ENCODE measurements around the gene ICAM1. TPM values are rescaled to one million over a fixed set of nuclear protein-coding genes. Genes with fewer than 3 reads are reported as not detected.
A peak's percentile ranks its signal among the peaks of the same experiment; 100 is the strongest.
"Not testable (repeated sequence)": the region's sequence is repeated elsewhere in the genome, so short reads cannot be mapped to it uniquely, and the experiment has no call there.

The ICAM1 gene
- total and polyA plus RNA-seq, 5 experiments from 2014 or later, result 1.2 to 3.9 (median 2.0) TPM

DNA sequence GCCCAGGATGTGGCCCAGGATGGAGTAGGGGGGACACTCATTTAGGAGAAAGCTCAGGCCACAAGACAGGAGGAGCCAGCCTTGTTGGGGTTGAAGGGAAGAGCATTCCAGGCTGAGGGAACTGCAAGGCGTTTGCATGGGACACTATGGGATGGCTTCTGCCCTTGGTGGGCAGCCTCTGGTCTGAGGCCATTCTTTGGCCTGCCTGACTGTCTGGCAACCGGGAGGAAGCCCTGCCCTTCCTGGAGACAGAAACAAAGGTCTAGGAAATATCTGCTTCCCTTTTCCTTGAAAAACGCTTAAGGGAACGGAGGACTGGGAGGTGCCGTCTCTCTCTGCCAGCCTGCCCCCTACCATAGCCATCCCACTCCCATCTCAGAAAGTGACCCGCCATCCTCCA lies 2.8 kb upstream of the ICAM1 start:
- POLR2A ChIA-PET, result interaction anchor here (3.8 kb wide), 1 partner anchor 119 kb away, joined by 52 read pairs; no protein-coding TSS in a partner anchor
- no peaks in the 10 kb centered on the region for H3K36me3 Mint-ChIP-seq
- H3K4me1 Mint-ChIP-seq, result peaks cover 4 to 26% (median 24%) of the 10 kb centered on the region in 4 donors
- H3K27ac Mint-ChIP-seq, result peak overlapping the region in 1 of 10 donors; percentile 9
- no peak for DNase-seq
- H3K27me3 Mint-ChIP-seq, result no peaks in the 10 kb centered on the region
- no peak overlapping the region for H3K4me3 Mint-ChIP-seq
- ATAC-seq, result no peak
- no peaks in the 10 kb centered on the region for H3K9me3 Mint-ChIP-seq

- H3K36me3 Mint-ChIP-seq, result peaks cover 0 to 2% (median 0%) of the 10 kb centered on the region in 3 donors
- peak overlapping the region; percentile 76 to 88 (median 84) for H3K4me3 Mint-ChIP-seq
- no peaks in the 10 kb centered on the region for H3K27me3 Mint-ChIP-seq
- ATAC-seq, result peak; percentile 75 to 76
- peaks cover 4 to 30% (median 25%) of the 10 kb centered on the region in 4 donors for H3K4me1 Mint-ChIP-seq
- H3K27ac Mint-ChIP-seq, result peak overlapping the region; percentile 72 to 92 (median 88)
- POLR2A ChIA-PET, result interaction anchor here (0.6 to 3.8 kb wide), 11 partner anchors 10 to 134 kb away, joined by 3 to 52 read pairs (median 6); partner anchors contain the start of genes CDC37, ICAM5, RAVER1 and TYK2
- H3K9me3 Mint-ChIP-seq, result no peaks in the 10 kb centered on the region
- peak; percentile 73 to 91 (median 85) for DNase-seq
These were observed 1.4 kb upstream of the ICAM1 start for GRCh38 chr19:10269333-10270179.

- Mint-ChIP-seq H3K4me1 (peaks cover 6 to 30% (median 25%) of the 10 kb centered on the region in 4 donors), H3K36me3 (peaks cover 0 to 8% (median 0%) of the 10 kb centered on the region in 3 donors), H3K27me3 (no peaks in the 10 kb centered on the region), H3K4me3 (peak overlapping the region; percentile 76 to 88 (median 84)), H3K9me3 (no peaks in the 10 kb centered on the region), H3K27ac (peak overlapping the region; percentile 60 to 92 (median 88))
- ATAC-seq (peak; percentile 56 to 59), DNase-seq (peak in 8 of 10 donors; percentile 40 to 80 (median 56))
- POLR2A ChIA-PET, result interaction anchor here (0.7 to 3.8 kb wide), 15 partner anchors 10 to 135 kb away, joined by 3 to 52 read pairs (median 5); partner anchors contain the start of genes CDC37, ICAM5, MRPL4 and RAVER1
These were observed 722 bp upstream of the ICAM1 start for GRCh38 chr19:10270180-10270615.

DNA sequence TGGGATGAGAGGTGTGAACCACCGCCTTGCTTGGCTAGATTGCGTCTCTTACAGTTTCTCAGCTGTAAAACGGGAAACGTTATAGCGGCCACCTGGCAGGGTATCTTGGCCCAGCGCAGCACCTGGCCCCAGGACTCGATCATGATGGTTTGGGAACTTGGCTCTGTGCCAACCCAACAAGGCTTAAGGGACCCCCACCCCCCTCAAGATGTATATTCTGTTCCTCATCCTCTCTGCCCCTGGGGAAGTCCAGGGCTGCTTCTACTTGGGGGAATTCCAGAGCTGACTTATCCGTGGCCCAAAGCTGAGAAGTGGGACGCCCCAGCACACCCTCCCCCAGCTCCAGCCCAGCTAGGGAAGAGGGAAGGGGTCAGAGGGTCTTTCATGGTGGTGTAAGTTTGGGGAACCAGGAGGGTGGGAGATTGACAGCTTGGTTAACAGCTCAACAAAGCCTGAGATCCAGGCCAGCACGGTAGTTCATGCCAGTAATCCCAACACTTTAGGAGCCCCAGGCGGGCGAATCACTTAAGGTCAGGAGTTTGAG lies 695 bp downstream of the ICAM1 start:
- H3K9me3 Mint-ChIP-seq, result no peaks in the 10 kb centered on the region
- ATAC-seq, result no peak
- peaks cover 6 to 30% (median 25%) of the 10 kb centered on the region in 4 donors for H3K4me1 Mint-ChIP-seq
- peak in 1 of 10 donors; percentile 42 for DNase-seq
- POLR2A ChIA-PET, result interaction anchor here (0.7 to 3.8 kb wide), 13 partner anchors 9 to 165 kb away, joined by 3 to 52 read pairs (median 6); partner anchors contain the start of genes ICAM5, MRPL4, PPAN and RAVER1
- H3K4me3 Mint-ChIP-seq, result peak overlapping the region; percentile 76 to 88 (median 84)
- peaks cover 0 to 13% (median 0%) of the 10 kb centered on the region in 3 donors for H3K36me3 Mint-ChIP-seq
- H3K27me3 Mint-ChIP-seq, result no peaks in the 10 kb centered on the region
- H3K27ac Mint-ChIP-seq, result peak overlapping the region; percentile 75 to 92 (median 88)

DNA sequence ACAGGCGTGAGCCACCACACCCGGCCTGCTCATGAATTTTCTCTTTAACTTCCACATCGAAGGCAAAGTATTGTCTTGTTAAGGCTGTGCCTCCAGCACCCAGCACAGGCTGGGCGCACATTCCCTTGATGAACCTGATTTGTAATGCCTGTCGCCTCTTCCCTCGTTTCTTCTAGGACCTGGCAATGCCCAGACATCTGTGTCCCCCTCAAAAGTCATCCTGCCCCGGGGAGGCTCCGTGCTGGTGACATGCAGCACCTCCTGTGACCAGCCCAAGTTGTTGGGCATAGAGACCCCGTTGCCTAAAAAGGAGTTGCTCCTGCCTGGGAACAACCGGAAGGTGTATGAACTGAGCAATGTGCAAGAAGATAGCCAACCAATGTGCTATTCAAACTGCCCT lies 3.7 kb downstream of the ICAM1 start:
- peaks cover 0 to 26% (median 3%) of the 10 kb centered on the region in 3 donors for H3K36me3 Mint-ChIP-seq
- ATAC-seq (no peak), DNase-seq (no peak)
- POLR2A ChIA-PET, result no interaction called here
- no peaks in the 10 kb centered on the region for H3K9me3 Mint-ChIP-seq
- H3K4me3 Mint-ChIP-seq, result peak overlapping the region in 2 of 10 donors; percentile 17 to 36
- H3K27me3 Mint-ChIP-seq, result no peaks in the 10 kb centered on the region
- peak overlapping the region in 6 of 10 donors; percentile 39 to 81 (median 70) for H3K27ac Mint-ChIP-seq
- H3K4me1 Mint-ChIP-seq, result peaks cover 6 to 33% (median 26%) of the 10 kb centered on the region in 4 donors

DNA sequence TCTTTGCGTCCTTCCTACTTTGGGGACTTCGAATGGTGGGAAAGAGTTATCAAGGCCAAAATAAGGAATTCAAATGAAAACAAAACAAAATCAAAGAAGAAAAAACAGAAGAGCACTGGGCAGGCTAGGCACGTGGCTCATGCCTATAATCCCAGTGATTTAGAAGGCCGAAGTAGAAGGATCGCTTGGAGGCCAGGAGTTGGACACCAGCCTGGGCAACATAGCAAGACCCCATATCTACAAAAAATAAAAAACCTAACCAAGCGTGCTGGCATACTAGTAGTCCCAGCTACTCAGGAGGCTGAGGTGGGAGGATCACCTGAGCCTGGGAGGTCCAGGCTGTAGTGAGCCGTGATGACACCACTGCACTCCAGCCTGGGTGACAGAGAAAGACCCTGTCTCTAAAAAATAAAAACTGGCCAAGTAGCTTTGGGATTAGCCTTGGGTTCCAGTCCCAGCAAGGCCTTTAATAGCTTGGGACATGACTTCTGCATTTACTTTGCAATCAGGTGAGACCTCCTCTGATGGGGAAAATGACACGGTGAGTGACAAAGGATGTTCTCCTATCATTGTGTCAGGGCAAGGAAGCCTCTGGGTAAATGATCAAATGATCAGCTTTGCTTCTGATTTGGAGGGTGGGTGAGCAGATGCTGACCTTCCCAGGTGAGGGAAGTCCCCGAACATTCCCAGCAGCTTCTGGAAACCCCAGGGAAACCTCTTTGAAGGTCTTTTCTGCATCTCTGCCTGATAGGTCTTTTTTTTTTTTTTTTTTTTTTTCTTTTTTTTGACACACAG lies 7.1 kb downstream of the ICAM1 start:
- H3K4me1 Mint-ChIP-seq, result peaks cover 6 to 17% (median 15%) of the 10 kb centered on the region in 4 donors
- no peaks in the 10 kb centered on the region for H3K27me3 Mint-ChIP-seq
- no peaks in the 10 kb centered on the region for H3K9me3 Mint-ChIP-seq
- DNase-seq, result no peak
- no peak overlapping the region for H3K4me3 Mint-ChIP-seq
- no peak for ATAC-seq
- peaks cover 0 to 39% (median 3%) of the 10 kb centered on the region in 3 donors for H3K36me3 Mint-ChIP-seq
- peak overlapping the region in 4 of 10 donors; percentile 15 to 70 (median 51) for H3K27ac Mint-ChIP-seq
- POLR2A ChIA-PET, result no interaction called here

- no peak overlapping the region for H3K4me3 Mint-ChIP-seq
- no peaks in the 10 kb centered on the region for H3K9me3 Mint-ChIP-seq
- POLR2A ChIA-PET, result interaction anchor here (0.6 kb wide), 1 partner anchor 77 kb away, joined by 4 read pairs; no protein-coding TSS in a partner anchor
These were observed 8.0 kb downstream of the ICAM1 start for GRCh38 chr19:10278935-10279334.

GRCh38 chr19:10279737-10280442 lies 9.0 kb downstream of the ICAM1 start:
- peak overlapping the region in 9 of 10 donors; percentile 14 to 81 (median 68) for H3K27ac Mint-ChIP-seq
- DNase-seq, result no peak
- H3K4me3 Mint-ChIP-seq, result peak overlapping the region in 3 of 10 donors; percentile 21 to 49 (median 35)
- H3K36me3 Mint-ChIP-seq, result peaks cover under 1 to 49% (median 9%) of the 10 kb centered on the region in 3 donors
- no peaks in the 10 kb centered on the region for H3K27me3 Mint-ChIP-seq
- peaks cover 4 to 16% (median 12%) of the 10 kb centered on the region in 4 donors for H3K4me1 Mint-ChIP-seq
- no peak for ATAC-seq
- H3K9me3 Mint-ChIP-seq, result no peaks in the 10 kb centered on the region
- POLR2A ChIA-PET, result interaction anchor here (0.6 to 1.3 kb wide), 3 partner anchors 9 to 686 kb away, joined by 3 to 6 read pairs (median 4); partner anchors contain the start of genes ICAM1 and ICAM5

More at GRCh38 chr19:10278935-10279334, 8.0 kb downstream of the ICAM1 start:
- ATAC-seq (no peak), DNase-seq (no peak)
- Mint-ChIP-seq H3K27ac (peak overlapping the region in 2 of 10 donors; percentile 22 to 70), H3K27me3 (no peaks in the 10 kb centered on the region), H3K36me3 (peaks cover 0 to 47% (median 4%) of the 10 kb centered on the region in 3 donors), H3K4me1 (peaks cover 6 to 16% (median 14%) of the 10 kb centered on the region in 4 donors)

DNA sequence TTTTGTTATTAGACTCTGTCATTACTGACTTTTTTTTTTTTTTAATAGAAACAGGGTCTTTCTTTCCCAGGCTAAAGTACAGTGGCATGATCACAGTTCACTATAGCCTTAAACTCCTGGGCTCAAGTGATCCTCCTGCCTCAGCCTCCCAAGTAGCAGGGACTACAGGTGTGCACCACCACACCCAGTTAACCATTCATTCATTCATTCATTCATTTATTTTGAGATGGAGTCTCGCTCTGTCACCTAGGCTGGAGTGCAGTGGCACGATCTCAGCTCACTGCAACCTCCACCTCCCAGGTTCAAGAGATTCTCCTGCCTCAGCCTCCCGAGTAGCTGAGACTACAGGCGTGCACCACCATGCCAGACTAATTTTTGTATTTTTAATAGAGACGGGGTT lies 11.1 kb downstream of the ICAM1 start:
- H3K27me3 Mint-ChIP-seq, DNase-seq, ATAC-seq, H3K27ac Mint-ChIP-seq, H3K4me3 Mint-ChIP-seq, H3K9me3 Mint-ChIP-seq, POLR2A ChIA-PET: not testable (repeated sequence)
- H3K4me1 Mint-ChIP-seq, result peaks cover 12 to 36% (median 17%) of the 10 kb centered on the region in 4 donors
- H3K36me3 Mint-ChIP-seq, result peaks cover 9 to 47% (median 13%) of the 10 kb centered on the region in 3 donors

DNA sequence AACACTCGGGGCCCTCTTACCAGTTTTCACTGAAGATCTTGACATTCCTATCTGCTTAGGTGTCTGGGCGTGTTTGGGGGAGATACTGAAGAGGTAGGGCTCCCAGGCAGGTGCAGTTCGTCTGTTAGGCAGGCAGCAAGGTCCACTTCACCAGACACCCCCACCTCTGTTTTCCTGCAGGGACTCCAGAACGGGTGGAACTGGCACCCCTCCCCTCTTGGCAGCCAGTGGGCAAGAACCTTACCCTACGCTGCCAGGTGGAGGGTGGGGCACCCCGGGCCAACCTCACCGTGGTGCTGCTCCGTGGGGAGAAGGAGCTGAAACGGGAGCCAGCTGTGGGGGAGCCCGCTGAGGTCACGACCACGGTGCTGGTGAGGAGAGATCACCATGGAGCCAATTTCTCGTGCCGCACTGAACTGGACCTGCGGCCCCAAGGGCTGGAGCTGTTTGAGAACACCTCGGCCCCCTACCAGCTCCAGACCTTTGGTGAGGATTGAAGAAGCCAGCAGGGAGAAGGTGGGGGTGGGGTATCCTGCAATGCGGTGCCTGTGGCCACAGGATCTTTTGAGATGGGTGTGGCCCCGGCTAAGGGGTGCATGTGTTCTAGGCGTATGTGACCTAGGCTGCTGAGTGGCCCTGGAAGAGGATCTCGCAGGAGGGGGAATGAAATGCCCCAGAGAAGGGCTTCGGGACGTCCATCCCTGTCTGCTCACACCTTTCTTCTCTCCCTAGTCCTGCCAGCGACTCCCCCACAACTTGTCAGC lies 12.6 kb downstream of the ICAM1 start:
- H3K4me1 Mint-ChIP-seq, result peaks cover 15 to 48% (median 30%) of the 10 kb centered on the region in 4 donors
- no peaks in the 10 kb centered on the region for H3K9me3 Mint-ChIP-seq
- H3K36me3 Mint-ChIP-seq, result peaks cover 9 to 42% (median 10%) of the 10 kb centered on the region in 3 donors
- H3K4me3 Mint-ChIP-seq, result no peak overlapping the region
- H3K27me3 Mint-ChIP-seq, result peaks cover 2 to 11% (median 5%) of the 10 kb centered on the region in 5 donors
- ATAC-seq (no peak), DNase-seq (no peak)
- no peak overlapping the region for H3K27ac Mint-ChIP-seq
- POLR2A ChIA-PET, result interaction anchor here (1.1 kb wide), 1 partner anchor 105 kb away, joined by 3 read pairs; no protein-coding TSS in a partner anchor

Data from naive thymus-derived CD8-positive, alpha-beta T cell (primary cell).